GM21423 (cell line): Measurements from ENCODE around the gene FKRP.

Experiments used
- ATAC-seq: cut with Tn5 transposase; IDR thresholded peaks from one replicate; pipeline ENCODE4 v1.9.1; 2021; ENCODE audit warnings: mild to moderate bottlenecking, moderate library complexity; ENCODE audit not compliant: unreplicated experiment

Gene FKRP

GRCh38 chr19:46719629-46720502, 26.0 kb upstream of the FKRP start:
- ATAC-seq, result no peak

GRCh38 chr19:46720503-46721239, 25.2 kb upstream of the FKRP start:
- ATAC-seq, result no peak

- ATAC-seq, result no peak
These were observed 24.4 kb upstream of the FKRP start for GRCh38 chr19:46721269-46722003.

GRCh38 chr19:46722004-46722380, 23.9 kb upstream of the FKRP start:
- ATAC-seq, result no peak

GRCh38 chr19:46722421-46723022, 23.3 kb upstream of the FKRP start:
- no peak for ATAC-seq

- ATAC-seq, result no peak
These were observed 22.8 kb upstream of the FKRP start for GRCh38 chr19:46723023-46723461.

- no peak for ATAC-seq
These were observed 22.4 kb upstream of the FKRP start for GRCh38 chr19:46723471-46723870.

- ATAC-seq, result no peak
These were observed 21.4 kb upstream of the FKRP start for GRCh38 chr19:46724468-46724867.

- no peak for ATAC-seq
These were observed 20.6 kb upstream of the FKRP start for GRCh38 chr19:46725036-46725820.

- ATAC-seq, result no peak
These were observed 19.9 kb upstream of the FKRP start for GRCh38 chr19:46725859-46726393.

- ATAC-seq, result no peak
These were observed 19.3 kb upstream of the FKRP start for GRCh38 chr19:46726551-46726950.

- ATAC-seq, result no peak
These were observed 18.8 kb upstream of the FKRP start for GRCh38 chr19:46726971-46727501.

- no peak for ATAC-seq
These were observed 18.1 kb upstream of the FKRP start for GRCh38 chr19:46727757-46728156.

- no peak for ATAC-seq
These were observed 17.6 kb upstream of the FKRP start for GRCh38 chr19:46728208-46728607.

- ATAC-seq, result no peak
These were observed 17.0 kb upstream of the FKRP start for GRCh38 chr19:46728693-46729339.

GRCh38 chr19:46729696-46730095, 16.2 kb upstream of the FKRP start:
- no peak for ATAC-seq

- no peak for ATAC-seq
These were observed 15.7 kb upstream of the FKRP start for GRCh38 chr19:46730187-46730586.

- no peak for ATAC-seq
These were observed 15.3 kb upstream of the FKRP start for GRCh38 chr19:46730595-46730994.

- ATAC-seq, result no peak
These were observed 14.8 kb upstream of the FKRP start for GRCh38 chr19:46731007-46731501.
